Right lung (tissue), 5 donors: Measurements from ENCODE around the gene CCDC71. TPM values are rescaled to one million over a fixed set of nuclear protein-coding genes. Genes with fewer than 3 reads are reported as not detected.

ENCODE experiments used
- DNase-seq, 2 donors: peaks; one replicate each; pipeline ENCODE4 v3.0.0-alpha.2; 2013
- polyA plus RNA-seq, 5 donors: library from polyadenylated mRNA; unstranded; fragments of 120-200 nt; gene quantifications; one replicate each; pipeline versions ENCODE4 v1.2.1 to v1.2.3, GENCODE V29; 2013; ENCODE audit warnings: inconsistent platforms in 1 of 5, low replicate concordance in 1 of 5; ENCODE audit not compliant: insufficient read length in 5 of 5, insufficient read depth in 1 of 5

The CCDC71 gene
- polyA plus RNA-seq, 5 donors = 18.0 to 25.2 (median 20.1) TPM

- no peak for DNase-seq
Observed at GRCh38 chr3:49171775-49172500, 5.8 kb upstream of the CCDC71 start.

- DNase-seq = peak; percentile 93 to 94
Observed at GRCh38 chr3:49171119-49171774, 5.1 kb upstream of the CCDC71 start, which contains the start of gene KLHDC8B. KLHDC8B (plus strand) TSS chr3:49171598; CDS start chr3:49172770, 1,172 bp downstream.

- no peak for DNase-seq
Observed at GRCh38 chr3:49170744-49171118, 4.6 kb upstream of the CCDC71 start.

GRCh38 chr3:49166752-49167556, 823 bp upstream of the CCDC71 start:
- DNase-seq = no peak

GRCh38 chr3:49164983-49165720, 979 bp downstream of the CCDC71 start:
- no peak for DNase-seq

- no peak for DNase-seq
Observed at GRCh38 chr3:49163609-49164008, 2.5 kb downstream of the CCDC71 start.

- no peak for DNase-seq
Observed at GRCh38 chr3:49162751-49163419, 3.2 kb downstream of the CCDC71 start.

GRCh38 chr3:49161808-49162530, 4.2 kb downstream of the CCDC71 start:
- DNase-seq = no peak

- DNase-seq = no peak
Observed at GRCh38 chr3:49161197-49161596, 4.9 kb downstream of the CCDC71 start.

- no peak for DNase-seq
Observed at GRCh38 chr3:49158792-49159191, 7.3 kb downstream of the CCDC71 start.

- no peak for DNase-seq
Observed at GRCh38 chr3:49158103-49158709, 7.9 kb downstream of the CCDC71 start.

GRCh38 chr3:49157289-49157688, 8.8 kb downstream of the CCDC71 start:
- no peak for DNase-seq

- no peak for DNase-seq
Observed at GRCh38 chr3:49153349-49153912, 12.7 kb downstream of the CCDC71 start.

- no peak for DNase-seq
Observed at GRCh38 chr3:49151610-49152009, 14.5 kb downstream of the CCDC71 start.

- no peak for DNase-seq
Observed at GRCh38 chr3:49148159-49148558, 18.0 kb downstream of the CCDC71 start.

- DNase-seq = no peak
Observed at GRCh38 chr3:49140080-49140479, 26.1 kb downstream of the CCDC71 start.

- DNase-seq = no peak
Observed at GRCh38 chr3:49135499-49135898, 30.6 kb downstream of the CCDC71 start.

GRCh38 chr3:49134471-49135265, 31.5 kb downstream of the CCDC71 start:
- DNase-seq = no peak
